ENCODE measurements around the gene NPAS2.

Gene NPAS2

DNA sequence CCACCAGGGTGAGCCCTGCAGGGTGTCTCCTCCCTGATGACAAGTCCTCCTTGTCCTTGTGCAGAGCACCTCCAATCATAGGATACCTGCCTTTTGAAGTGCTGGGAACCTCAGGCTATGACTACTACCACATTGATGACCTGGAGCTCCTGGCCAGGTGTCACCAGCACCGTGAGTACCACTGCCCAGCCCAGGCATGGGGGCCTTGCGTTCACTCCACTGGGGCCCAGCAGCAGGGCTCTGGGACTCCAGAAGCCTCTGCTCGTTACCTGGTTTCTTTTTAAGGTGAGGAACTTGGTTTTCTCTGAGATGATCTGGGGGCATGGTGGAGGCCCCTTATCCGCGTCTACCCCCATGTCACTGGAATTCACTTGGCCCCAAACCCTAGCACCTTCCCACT lies 145.7 kb downstream of the NPAS2 start:
- FAIRE-seq (no peak), DNase-seq (ENCODE audit: low spot score) (no peak)

- DNase-seq (ENCODE audit: low spot score) (no peak), FAIRE-seq (no peak)
Measured at GRCh38 chr2:100967716-100968115, 147.8 kb downstream of the NPAS2 start.

- peak; percentile 59 for FAIRE-seq
Measured at GRCh38 chr2:100968146-100969145, 148.5 kb downstream of the NPAS2 start.

DNA sequence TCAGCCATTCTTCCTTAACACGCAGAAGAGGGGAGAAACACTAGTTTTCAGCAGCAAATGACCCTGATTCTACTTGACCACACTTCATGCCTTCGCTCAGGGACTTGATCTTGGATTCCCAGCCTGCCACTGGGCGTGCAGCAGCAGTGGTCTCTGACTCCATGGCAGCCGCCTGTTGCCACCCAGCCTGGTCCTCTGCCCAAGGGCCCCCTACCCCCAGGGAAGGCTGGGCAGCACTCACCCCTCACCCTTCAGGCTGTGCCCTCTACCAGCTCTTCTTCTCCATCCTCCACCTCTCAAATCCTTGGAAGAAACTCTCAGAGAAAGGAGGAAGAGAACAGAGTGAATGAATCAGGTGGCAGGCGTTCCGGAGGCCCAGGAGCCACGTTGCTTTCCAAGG lies 150.1 kb downstream of the NPAS2 start:
- FAIRE-seq (no peak), DNase-seq (ENCODE audit: low spot score) (no peak)

More at GRCh38 chr2:100968146-100969145, 148.5 kb downstream of the NPAS2 start:
- DNase-seq (ENCODE audit: low spot score), result no peak

- DNase-seq (ENCODE audit: low spot score), result no peak
- no peak for FAIRE-seq
Measured at GRCh38 chr2:100971221-100971620, 151.3 kb downstream of the NPAS2 start.

DNA sequence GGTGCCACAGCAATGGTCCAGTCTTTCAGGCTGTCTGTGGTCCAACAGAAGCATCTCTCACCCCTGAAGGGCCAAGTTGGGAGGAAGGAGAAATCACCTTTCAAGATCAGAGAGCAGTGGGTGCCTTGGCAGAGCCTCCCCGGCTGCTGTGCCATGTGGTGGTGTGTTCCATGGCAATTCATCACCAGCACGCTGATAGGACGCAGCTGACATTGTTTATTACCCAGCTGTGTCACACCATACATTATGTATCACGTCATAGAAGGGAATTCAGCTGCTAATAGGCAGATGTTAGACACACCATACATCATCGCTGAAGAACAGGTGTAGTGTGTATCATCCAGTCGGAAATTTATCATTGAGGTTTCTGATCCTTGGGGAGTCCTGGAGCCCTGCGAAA lies 152.5 kb downstream of the NPAS2 start:
- FAIRE-seq (peak; percentile 84), DNase-seq (ENCODE audit: low spot score) (no peak)

GRCh38 chr2:100974712-100975520 lies 155.0 kb downstream of the NPAS2 start:
- FAIRE-seq (no peak), DNase-seq (ENCODE audit: low spot score) (no peak)

DNA sequence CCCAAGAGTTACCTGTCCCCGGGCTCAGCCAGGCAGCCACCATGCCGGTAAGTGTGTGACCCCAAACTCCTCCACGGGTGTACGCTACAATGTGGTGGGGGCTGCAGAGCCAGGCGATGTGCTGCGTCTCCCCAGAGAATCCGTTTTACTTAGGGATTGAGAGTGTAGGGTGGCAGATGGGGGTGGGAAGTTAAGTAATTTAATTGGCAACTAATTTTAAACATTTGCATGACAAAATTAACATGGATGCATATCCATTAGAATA lies 155.5 kb downstream of the NPAS2 start:
- FAIRE-seq (peak; percentile 58), DNase-seq (ENCODE audit: low spot score) (no peak)

DNA sequence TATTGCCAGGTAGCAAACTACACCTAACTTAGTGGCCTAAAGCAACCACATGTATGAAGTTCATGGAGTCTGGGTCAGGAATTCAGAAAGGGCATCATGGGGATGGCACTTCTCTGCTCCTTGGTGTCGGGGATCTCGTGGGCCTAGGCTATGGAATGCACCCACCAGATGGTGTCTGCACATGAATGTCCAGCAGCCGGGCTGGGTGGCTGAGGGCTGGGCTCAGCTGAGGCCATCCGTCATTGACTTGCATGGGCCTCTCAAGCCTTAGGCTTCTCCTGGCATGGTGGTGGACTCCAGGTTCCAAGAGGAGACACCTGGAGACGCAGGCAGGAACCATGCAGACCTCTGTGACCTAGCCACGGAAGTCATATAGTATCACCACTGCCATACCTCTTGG lies 156.1 kb downstream of the NPAS2 start:
- DNase-seq (ENCODE audit: low spot score) (no peak), FAIRE-seq (no peak)

DNA sequence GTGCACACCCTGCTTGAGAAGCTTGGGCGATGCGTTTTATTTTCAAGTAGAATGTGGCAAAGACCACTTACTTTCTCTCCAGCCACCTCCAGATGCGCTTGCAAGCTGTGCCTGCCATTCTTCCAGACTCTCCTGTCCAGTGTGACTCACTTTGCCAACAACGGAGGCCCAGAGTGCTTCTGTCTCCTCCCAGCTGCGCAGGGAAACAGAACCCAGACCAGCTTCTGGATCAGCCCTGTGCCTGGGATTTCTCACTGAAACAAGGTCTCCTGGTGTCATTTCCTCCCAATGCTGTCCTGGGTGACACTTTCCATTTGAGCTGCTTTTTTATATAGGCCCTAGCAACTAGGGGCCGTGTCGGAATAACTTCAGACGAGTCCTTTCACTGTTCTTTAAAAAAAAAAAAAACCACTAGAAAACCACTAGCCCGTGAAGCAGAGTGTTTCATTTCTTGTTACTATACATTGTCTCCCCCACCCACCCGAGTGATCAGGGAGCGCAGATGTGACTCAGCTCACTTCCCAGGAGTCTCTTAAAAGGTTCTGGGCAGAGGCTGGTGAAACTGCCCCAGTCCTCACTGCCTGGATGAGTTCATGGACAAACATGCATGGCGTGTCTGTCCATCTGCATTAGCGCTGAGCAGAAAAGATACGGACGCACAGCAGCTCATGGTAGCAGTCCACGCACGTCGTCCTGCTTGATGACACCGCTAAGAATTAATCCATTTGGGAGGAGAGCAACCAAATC lies 156.9 kb downstream of the NPAS2 start:
- no peak for FAIRE-seq
- no peak for DNase-seq (ENCODE audit: low spot score)

DNA sequence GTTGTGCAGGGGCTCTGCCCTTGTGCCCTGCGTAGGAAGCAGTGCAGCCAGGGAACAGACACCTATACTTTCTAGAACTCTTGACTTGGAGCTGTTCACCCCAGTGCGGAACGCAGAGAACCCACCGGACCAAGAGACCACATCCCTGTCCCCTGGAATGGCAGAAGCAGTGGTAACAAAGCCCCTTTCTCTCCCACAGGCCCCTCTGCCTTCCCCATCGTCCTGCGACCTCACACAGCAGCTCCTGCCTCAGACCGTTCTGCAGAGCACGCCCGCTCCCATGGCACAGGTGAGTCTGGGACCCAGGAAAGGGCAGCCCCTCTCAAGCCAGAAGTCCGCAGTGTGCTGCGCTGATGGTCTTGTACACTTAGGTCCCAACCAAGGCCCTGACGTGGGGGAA lies 157.6 kb downstream of the NPAS2 start:
- no peak for FAIRE-seq
- no peak for DNase-seq (ENCODE audit: low spot score)

GRCh38 chr2:100978582-100979191 lies 158.7 kb downstream of the NPAS2 start:
- FAIRE-seq (no peak), DNase-seq (ENCODE audit: low spot score) (no peak)

DNA sequence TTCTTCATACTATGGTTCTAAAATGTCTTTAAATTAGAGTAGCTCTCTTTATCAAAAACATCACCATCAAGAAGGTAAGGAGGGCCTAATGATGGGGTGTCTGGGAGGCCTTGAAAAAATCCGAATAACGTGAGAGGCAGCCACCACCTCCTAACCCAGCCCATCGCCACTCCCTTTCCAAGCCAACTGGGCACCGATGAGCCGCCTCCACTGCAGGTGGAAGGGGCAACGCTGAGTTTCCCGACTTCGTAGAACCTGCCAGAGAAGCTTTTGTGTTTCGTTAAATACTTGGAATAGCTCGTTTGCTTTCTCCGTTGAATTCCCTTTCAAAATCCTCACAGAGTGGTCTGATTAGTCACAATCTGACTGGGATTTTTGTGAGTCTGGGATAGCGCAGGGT lies 160.1 kb downstream of the NPAS2 start:
- no peak for FAIRE-seq
- no peak for DNase-seq (ENCODE audit: low spot score)

- FAIRE-seq (no peak), DNase-seq (ENCODE audit: low spot score) (no peak)
Measured at GRCh38 chr2:100981011-100981410, 161.1 kb downstream of the NPAS2 start.

- no peak for DNase-seq (ENCODE audit: low spot score)
- FAIRE-seq, result no peak
Measured at GRCh38 chr2:100982431-100982861, 162.5 kb downstream of the NPAS2 start.

GRCh38 chr2:100983201-100983600 lies 163.3 kb downstream of the NPAS2 start:
- no peak for FAIRE-seq
- DNase-seq (ENCODE audit: low spot score), result no peak

DNA sequence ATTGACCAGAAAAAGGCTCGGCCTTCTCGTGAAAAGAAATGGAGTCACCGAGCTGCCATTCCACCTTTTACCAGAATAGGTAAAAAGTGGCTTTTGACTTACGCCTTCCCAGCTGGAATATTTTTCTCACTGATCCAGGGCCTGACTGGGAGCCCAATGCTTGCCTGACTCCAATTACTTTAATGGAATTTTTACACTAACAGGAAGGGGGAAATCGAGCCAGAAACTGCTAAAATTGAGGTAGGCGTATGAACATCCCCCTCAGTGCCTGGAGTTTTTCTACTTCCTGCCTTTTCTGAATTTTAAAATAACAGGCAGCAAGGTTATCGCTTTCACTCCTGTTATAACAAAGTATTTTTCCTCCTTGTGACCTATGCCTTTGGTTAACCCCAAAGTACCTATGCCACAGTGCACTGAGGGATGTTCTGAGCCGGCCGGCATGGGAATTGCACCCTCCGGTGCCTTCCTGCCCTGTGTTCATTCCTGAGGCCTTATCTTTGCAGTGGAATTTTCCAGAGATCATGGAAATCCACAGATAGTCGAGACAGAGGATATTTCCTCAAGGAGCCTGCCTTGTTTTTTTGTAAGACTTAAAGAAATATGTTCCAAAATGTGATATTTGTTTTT lies 163.9 kb downstream of the NPAS2 start:
- FAIRE-seq, result no peak
- no peak for DNase-seq (ENCODE audit: low spot score)

DNA sequence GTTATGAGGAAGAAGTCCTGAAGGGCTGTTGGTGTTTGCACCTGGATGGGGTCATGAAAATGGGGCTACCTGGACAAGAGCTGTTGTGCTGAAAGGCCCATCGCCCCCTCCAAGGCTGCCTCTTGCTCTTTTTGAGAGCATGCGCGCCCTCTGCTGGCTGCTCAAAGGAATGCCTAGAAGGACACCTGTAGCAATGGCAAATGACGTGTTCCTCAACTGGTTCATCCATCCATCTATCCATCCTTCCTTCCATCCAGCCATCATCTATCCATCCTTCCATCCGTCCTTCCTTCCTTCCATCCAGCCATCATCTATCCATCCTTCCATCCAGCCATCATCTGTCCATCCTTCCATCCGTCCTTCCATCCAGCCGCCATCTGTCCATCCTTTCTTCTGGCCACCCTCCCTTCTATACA lies 165.0 kb downstream of the NPAS2 start:
- DNase-seq (ENCODE audit: low spot score) (peak; percentile 83), FAIRE-seq (peak; percentile 97)

DNA sequence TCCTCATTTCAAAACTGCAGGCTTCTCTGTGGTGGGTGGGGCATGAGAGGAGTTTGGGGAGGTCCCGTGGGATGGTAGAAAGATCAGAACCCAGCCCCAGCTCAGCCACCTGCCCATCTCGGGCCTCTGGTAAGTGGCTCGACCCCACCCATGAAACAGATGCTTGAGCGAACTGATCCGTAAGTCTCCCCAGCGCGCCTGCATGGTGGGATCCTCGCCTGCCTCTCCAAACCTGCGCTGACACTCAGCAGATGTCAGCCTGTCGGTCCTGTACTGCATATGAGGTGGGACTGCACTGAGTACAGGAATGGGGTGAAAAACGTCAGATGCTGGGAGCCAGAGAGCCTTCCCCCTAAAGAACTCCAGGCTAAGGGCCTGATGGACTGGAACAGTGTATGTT lies 166.2 kb downstream of the NPAS2 start:
- DNase-seq (ENCODE audit: low spot score) (no peak), FAIRE-seq (no peak)

GRCh38 chr2:100987536-100987935 lies 167.6 kb downstream of the NPAS2 start:
- no peak for FAIRE-seq
- no peak for DNase-seq (ENCODE audit: low spot score)

- DNase-seq (ENCODE audit: low spot score) (no peak), FAIRE-seq (peak; percentile 68)
Measured at GRCh38 chr2:100987974-100988373, 168.0 kb downstream of the NPAS2 start.
